MM.1S (cell line): ENCODE data around the gene SUMO4.

ENCODE experiments used
- DNase-seq: peaks from one replicate; pipeline ENCODE4 v3.0.0-alpha.2; 2015
- H2AFZ ChIP-seq: fragments of 300-600 bp; sonication (generic); 2 replicates; pipeline ENCODE4 v1.6.0; 2016; ENCODE audit warnings: antibody characterized with exemption, low read length
- H3F3A ChIP-seq: fragments of 300-600 bp; sonication (generic); 2 replicates; pipeline ENCODE4 v1.6.1; 2016; ENCODE audit warnings: mild to moderate bottlenecking, antibody characterized with exemption, low read length, moderate library complexity, mixed read lengths; ENCODE audit not compliant: insufficient read depth
- H3K27ac ChIP-seq: fragments of 300-600 bp; sonication (generic); 2 replicates; pipeline ENCODE4 v1.5.1; 2016; ENCODE audit warnings: mild to moderate bottlenecking, low read length
- H3K27me3 ChIP-seq: fragments of 300-600 bp; sonication (generic); replicated peaks from 2 replicates; pipeline ENCODE4 v1.6.0; 2016; ENCODE audit warnings: low read length; ENCODE audit not compliant: insufficient read depth
- H3K36me3 ChIP-seq: fragments of 300-600 bp; sonication (generic); replicated peaks from 2 replicates; pipeline ENCODE4 v1.6.1; 2016; ENCODE audit warnings: mild to moderate bottlenecking, low read length, mixed read lengths; ENCODE audit not compliant: insufficient read depth
- H3K4me1 ChIP-seq: fragments of 300-600 bp; sonication (generic); 2 replicates; pipeline ENCODE4 v1.6.1; 2016; ENCODE audit warnings: low read length, mixed read lengths
- H3K4me2 ChIP-seq: fragments of 300-600 bp; sonication (generic); 2 replicates; pipeline ENCODE4 v1.6.0; 2016; ENCODE audit warnings: low read depth, low read length
- H3K4me3 ChIP-seq: fragments of 300-600 bp; sonication (generic); 2 replicates; pipeline ENCODE4 v1.5.1; 2016; ENCODE audit warnings: low read length, mixed read lengths
- H3K79me2 ChIP-seq: fragments of 300-600 bp; sonication (generic); 2 replicates; pipeline ENCODE4 v1.6.1; 2016; ENCODE audit warnings: mixed run types, low read length, mixed read lengths
- H3K9ac ChIP-seq: fragments of 300-600 bp; sonication (generic); 2 replicates; pipeline ENCODE4 v1.6.1; 2016; ENCODE audit warnings: low read length, mixed read lengths
- H3K9me2 ChIP-seq: fragments of 300-600 bp; sonication (generic); replicated peaks from 2 replicates; pipeline ENCODE4 v1.6.1; 2016; ENCODE audit warnings: mild to moderate bottlenecking, low read length, mixed read lengths; ENCODE audit not compliant: insufficient read depth
- H3K9me3 ChIP-seq: fragments of 300-600 bp; sonication (generic); replicated peaks from 2 replicates; pipeline ENCODE4 v1.6.1; 2016; ENCODE audit warnings: mild to moderate bottlenecking, low read length, mixed read lengths; ENCODE audit not compliant: insufficient read depth
- H4K20me1 ChIP-seq: fragments of 300-600 bp; sonication (generic); 2 replicates; pipeline ENCODE4 v1.6.1; 2016; ENCODE audit warnings: mild to moderate bottlenecking, low read length, moderate library complexity, mixed read lengths; ENCODE audit not compliant: insufficient read depth
- CTCF ChIP-seq: fragments of 300-600 bp; sonication (generic); IDR thresholded peaks from 2 replicates; pipeline ENCODE4 v1.5.1; 2016; ENCODE audit warnings: antibody characterized with exemption, low read length, mixed read lengths
- EZH2 ChIP-seq: fragments of 300-600 bp; sonication (generic); optimal IDR thresholded peaks from 2 replicates; pipeline ENCODE3; 2017; ENCODE audit warnings: low read depth, mild to moderate bottlenecking, antibody characterized with exemption, low read length, mixed read lengths
- EZH2phosphoT487 ChIP-seq: fragments of 300-600 bp; sonication (generic); IDR thresholded peaks from 2 replicates; pipeline ENCODE4 v1.6.1; 2018; ENCODE audit warnings: antibody characterized with exemption, low read length

The SUMO4 gene

GRCh38 chr6:149445095-149445466, 45.0 kb downstream of the SUMO4 start:
- no peaks in the 10 kb centered on the region for H3F3A ChIP-seq
- no peaks in the 10 kb centered on the region for H3K4me1 ChIP-seq
- no peaks in the 10 kb centered on the region for H3K27me3 ChIP-seq
- no peak overlapping the region for H3K4me3 ChIP-seq
- no peak overlapping the region for H3K9ac ChIP-seq
- DNase-seq, result no peak
- no peaks in the 10 kb centered on the region for H3K36me3 ChIP-seq
- H3K9me3 ChIP-seq, result no peaks in the 10 kb centered on the region
- no peaks in the 10 kb centered on the region for H3K9me2 ChIP-seq
- no peaks in the 10 kb centered on the region for H3K79me2 ChIP-seq
- no peak overlapping the region for H2AFZ ChIP-seq
- TF ChIP-seq EZH2, result no peak
- no peak for TF ChIP-seq EZH2phosphoT487
- no peak for TF ChIP-seq CTCF
- no peak overlapping the region for H3K4me2 ChIP-seq
- H4K20me1 ChIP-seq, result no peaks in the 10 kb centered on the region
- no peak overlapping the region for H3K27ac ChIP-seq

- no peak for DNase-seq
- H3K27ac ChIP-seq, result no peak overlapping the region
- H3K4me2 ChIP-seq, result no peak overlapping the region
- H4K20me1 ChIP-seq, result no peaks in the 10 kb centered on the region
- no peaks in the 10 kb centered on the region for H3K79me2 ChIP-seq
- no peak overlapping the region for H3K9ac ChIP-seq
- no peaks in the 10 kb centered on the region for H3K4me1 ChIP-seq
- no peak overlapping the region for H2AFZ ChIP-seq
- no peaks in the 10 kb centered on the region for H3K27me3 ChIP-seq
- H3K4me3 ChIP-seq, result no peak overlapping the region
- H3K36me3 ChIP-seq, result no peaks in the 10 kb centered on the region
- TF ChIP-seq EZH2phosphoT487, result no peak
- TF ChIP-seq CTCF, result no peak
- no peak for TF ChIP-seq EZH2
- H3K9me2 ChIP-seq, result no peaks in the 10 kb centered on the region
- no peaks in the 10 kb centered on the region for H3F3A ChIP-seq
- no peaks in the 10 kb centered on the region for H3K9me3 ChIP-seq
Measured at GRCh38 chr6:149445573-149445972, 45.5 kb downstream of the SUMO4 start.

GRCh38 chr6:149446791-149447376, 46.8 kb downstream of the SUMO4 start:
- no peaks in the 10 kb centered on the region for H3K4me1 ChIP-seq
- no peak overlapping the region for H3K9ac ChIP-seq
- H3K4me3 ChIP-seq, result no peak overlapping the region
- no peaks in the 10 kb centered on the region for H3K9me2 ChIP-seq
- no peak overlapping the region for H3K4me2 ChIP-seq
- no peak overlapping the region for H3K27ac ChIP-seq
- H3K36me3 ChIP-seq, result no peaks in the 10 kb centered on the region
- H4K20me1 ChIP-seq, result no peaks in the 10 kb centered on the region
- no peaks in the 10 kb centered on the region for H3K79me2 ChIP-seq
- no peaks in the 10 kb centered on the region for H3K9me3 ChIP-seq
- TF ChIP-seq CTCF (no peak), EZH2 (no peak), EZH2phosphoT487 (no peak)
- no peaks in the 10 kb centered on the region for H3K27me3 ChIP-seq
- H2AFZ ChIP-seq, result no peak overlapping the region
- no peak for DNase-seq
- no peaks in the 10 kb centered on the region for H3F3A ChIP-seq
